Esophagus muscularis mucosa (tissue), 4 donors: ENCODE measurements around the gene RECK. TPM values are rescaled to one million over a fixed set of nuclear protein-coding genes. Genes with fewer than 3 reads are reported as not detected.
"Not testable (repeated sequence)": the region's sequence is repeated elsewhere in the genome, so short reads cannot be mapped to it uniquely, and the experiment has no call there.

Source experiments
- DNase-seq: peaks from one replicate; pipeline ENCODE4 v3.0.0-alpha.2; 2017; ENCODE audit errors: extremely low spot score
- H3K27ac ChIP-seq, 4 donors: fragments of 200-600 bp; sonication (generic); replicated peaks in 1 of 4; 1 replicate in 3 of 4; 2 replicates in 1 of 4; pipeline ENCODE4 v1.5.1; 2016 to 2019; ENCODE audit warnings: mild to moderate bottlenecking in 1 of 4
- H3K27me3 ChIP-seq, 4 donors: fragments of 200-600 bp; sonication (generic); one replicate each; pipeline versions ENCODE4 v1.5.1 to v1.6.0; 2016 to 2019
- H3K36me3 ChIP-seq, 4 donors: fragments of 200-600 bp; sonication (generic); one replicate each; pipeline ENCODE4 v1.5.1; 2016 to 2019
- H3K4me1 ChIP-seq, 4 donors: fragments of 200-600 bp; sonication (generic); one replicate each; pipeline ENCODE4 v1.5.1; 2016 to 2019
- H3K4me3 ChIP-seq, 4 donors: fragments of 200-600 bp; sonication (generic); 1 replicate in 2 of 4; 2 replicates in 2 of 4; pipeline ENCODE4 v1.5.1; 2016 to 2019; ENCODE audit warnings: mild to moderate bottlenecking in 4 of 4, moderate library complexity in 1 of 4
- H3K9me3 ChIP-seq, 4 donors: fragments of 200-600 bp; sonication (generic); 1 replicate in 3 of 4; 2 replicates in 1 of 4; pipeline ENCODE4 v1.5.1; 2016 to 2019
- CTCF ChIP-seq, 3 experiments: fragments of 200-600 bp in 2 of 3; fragments of 450-650 bp in 1 of 3; sonication (generic) in 2 of 3; IDR thresholded peaks; one replicate each; pipeline ENCODE4 v1.5.1; 2017 to 2019; ENCODE audit warnings: antibody characterized with exemption in 3 of 3, mild to moderate bottlenecking in 2 of 3, moderate library complexity in 1 of 3
- EP300 ChIP-seq: sonication (generic); formaldehyde crosslinking; IDR thresholded peaks from one replicate; pipeline ENCODE4 v1.6.1; 2017; ENCODE audit warnings: antibody characterized with exemption
- POLR2A ChIP-seq: fragments of 450-650 bp; IDR thresholded peaks from one replicate; pipeline ENCODE4 v1.6.1; 2017; ENCODE audit warnings: antibody characterized with exemption, moderate library complexity, mild to moderate bottlenecking, low read depth
- POLR2AphosphoS5 ChIP-seq, 2 donors: sonication (generic); formaldehyde crosslinking; IDR thresholded peaks; one replicate each; pipeline ENCODE4 v1.6.1; 2017; ENCODE audit warnings: antibody characterized with exemption in 2 of 2
- WGBS: methylation state at CpG from one replicate; pipeline ENCODE4 v1.1.5; 2018; 5-methylcytosine and 5-hydroxymethylcytosine counted together
- intact Hi-C: fragments of 100-400 bp; cut with DNase I; formaldehyde crosslinking; loops from one replicate; pipeline ENCODE4 v1.15.1; 2023
- total RNA-seq, 4 donors: library from RNA; depleted of rRNA; stranded (reverse); fragments of >200 nt; gene quantifications; one replicate each; pipeline versions ENCODE4 v1.1.0 to v1.2.1, GENCODE V29; 2016

Gene RECK
- total RNA-seq, 4 donors from 2014 or later = 16.6 to 24.2 (median 19.0) TPM

GRCh38 chr9:35996358-35996970 is 40.2 kb upstream of the RECK start:
- intact Hi-C loops = no loop called here

GRCh38 chr9:35997016-35997415 is 39.7 kb upstream of the RECK start:
- 84% methylated on average over 4 of the region's 4 CpGs for WGBS
- H3K9me3 ChIP-seq, H3K27me3 ChIP-seq, H3K4me3 ChIP-seq, H3K4me1 ChIP-seq, H3K27ac ChIP-seq, intact Hi-C loops, H3K36me3 ChIP-seq, DNase-seq: not testable (repeated sequence)

More at GRCh38 chr9:35996358-35996970, 40.2 kb upstream of the RECK start:
- TF ChIP-seq EP300 (no peak), POLR2A (no peak), POLR2AphosphoS5 (IDR thresholded peaks at IDR 0.05) (no peak), CTCF (IDR thresholded peaks at IDR 0.05) (no peak)
- Histone ChIP-seq H3K36me3 (no peaks in the 10 kb centered on the region), H3K9me3 (peaks cover 0 to 5% (median 2%) of the 10 kb centered on the region in 4 donors), H3K4me1 (no peaks in the 10 kb centered on the region), H3K27me3 (peaks cover 0 to 6% (median 0%) of the 10 kb centered on the region in 4 donors), H3K4me3 (no peak overlapping the region), H3K27ac (no peak overlapping the region)
- peak; percentile 66 for DNase-seq
- WGBS = 71% methylated on average over 1 of the region's 1 CpG

- TF ChIP-seq POLR2A (no peak), CTCF (IDR thresholded peaks at IDR 0.05) (no peak), POLR2AphosphoS5 (IDR thresholded peaks at IDR 0.05) (no peak), EP300 (no peak)
- WGBS = 91% methylated on average over 1 of the region's 1 CpG
- DNase-seq = peak; percentile 37
- H3K27me3 ChIP-seq = no peaks in the 10 kb centered on the region
- intact Hi-C loops = no loop called here
- H3K36me3 ChIP-seq = no peaks in the 10 kb centered on the region
- H3K4me3 ChIP-seq = no peak overlapping the region
- no peaks in the 10 kb centered on the region for H3K4me1 ChIP-seq
- H3K9me3 ChIP-seq = peaks cover 0 to 5% (median 2%) of the 10 kb centered on the region in 4 donors
- no peak overlapping the region for H3K27ac ChIP-seq
Observed at GRCh38 chr9:35998333-35998732, 38.4 kb upstream of the RECK start.

GRCh38 chr9:36005891-36006290 is 30.8 kb upstream of the RECK start:
- DNase-seq = no peak
- 77% methylated on average over 1 of the region's 1 CpG for WGBS
- H3K36me3 ChIP-seq = no peaks in the 10 kb centered on the region
- no peak overlapping the region for H3K27ac ChIP-seq
- TF ChIP-seq POLR2AphosphoS5 (IDR thresholded peaks at IDR 0.05) (no peak), POLR2A (no peak)
- H3K4me1 ChIP-seq = peaks cover 6 to 11% (median 7%) of the 10 kb centered on the region in 4 donors
- intact Hi-C loops = no loop called here
- H3K4me3 ChIP-seq = no peak overlapping the region
- H3K9me3 ChIP-seq = peaks cover 0 to 9% (median 4%) of the 10 kb centered on the region in 4 donors
- H3K27me3 ChIP-seq = peaks cover 0 to 10% (median 0%) of the 10 kb centered on the region in 4 donors

- H3K4me3 ChIP-seq = no peak overlapping the region
- 68% methylated on average over 3 of the region's 3 CpGs for WGBS
- no peaks in the 10 kb centered on the region for H3K36me3 ChIP-seq
- no peak for DNase-seq
- H3K9me3 ChIP-seq = peaks cover 0 to 9% (median 4%) of the 10 kb centered on the region in 4 donors
- H3K27ac ChIP-seq = no peak overlapping the region
- intact Hi-C loops = no loop called here
- TF ChIP-seq CTCF (IDR thresholded peaks at IDR 0.05) = no peak
- TF ChIP-seq EP300 = no peak
- no peak for TF ChIP-seq POLR2AphosphoS5 (IDR thresholded peaks at IDR 0.05)
- no peak for TF ChIP-seq POLR2A
- H3K27me3 ChIP-seq = peaks cover 0 to 10% (median 0%) of the 10 kb centered on the region in 4 donors
- peaks cover 6 to 11% (median 7%) of the 10 kb centered on the region in 4 donors for H3K4me1 ChIP-seq
Observed at GRCh38 chr9:36006549-36007315, 30.0 kb upstream of the RECK start.
